D341Med (cell line): ENCODE results near the gene KCNIP4.

Experiments
- DNase-seq: peaks from one replicate; pipeline ENCODE4 v3.0.0; 2012; ENCODE audit warnings: low spot score

Gene KCNIP4

DNA sequence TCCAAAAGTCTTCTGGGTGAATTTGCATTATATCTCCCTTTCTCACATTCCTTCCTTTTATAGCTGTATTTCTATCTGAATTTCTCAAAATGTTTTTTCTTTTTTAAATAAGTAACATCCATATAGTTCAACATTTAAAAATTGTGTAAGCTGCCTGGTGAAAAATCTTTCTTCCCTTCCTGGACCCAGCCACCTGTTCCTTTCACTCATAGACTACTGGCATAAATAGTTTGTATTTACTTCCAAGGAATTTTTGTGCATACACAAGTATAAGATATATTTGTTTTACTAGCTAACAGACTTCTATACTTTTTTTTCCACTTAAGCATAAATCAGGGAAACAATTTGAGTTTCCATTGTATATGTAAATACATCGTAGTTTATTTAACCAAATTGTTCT, 1212.6 kb downstream of the KCNIP4 start:
- no peak for DNase-seq

GRCh38 chr4:20724915-20725314, 1223.7 kb downstream of the KCNIP4 start:
- DNase-seq: no peak

DNA sequence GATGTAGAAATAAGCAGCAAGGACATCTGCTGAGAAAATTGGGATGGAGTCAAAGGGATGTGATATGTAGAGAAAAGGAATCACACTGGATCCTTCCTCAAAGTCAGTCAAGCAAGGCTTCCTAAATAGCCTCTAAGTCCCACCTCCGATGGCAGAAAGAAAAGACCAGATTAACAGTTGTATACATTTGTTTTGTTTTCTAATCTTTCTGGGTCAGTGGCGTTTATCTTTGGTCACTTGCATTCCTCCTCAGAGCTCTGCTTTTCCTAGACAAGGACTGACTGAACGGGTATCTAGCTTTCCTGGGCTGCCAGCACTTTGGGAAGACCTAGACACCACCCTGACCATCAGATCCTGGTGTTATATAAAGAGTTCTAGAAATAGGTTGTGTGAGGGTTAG, 1225.1 kb downstream of the KCNIP4 start:
- DNase-seq: no peak

DNA sequence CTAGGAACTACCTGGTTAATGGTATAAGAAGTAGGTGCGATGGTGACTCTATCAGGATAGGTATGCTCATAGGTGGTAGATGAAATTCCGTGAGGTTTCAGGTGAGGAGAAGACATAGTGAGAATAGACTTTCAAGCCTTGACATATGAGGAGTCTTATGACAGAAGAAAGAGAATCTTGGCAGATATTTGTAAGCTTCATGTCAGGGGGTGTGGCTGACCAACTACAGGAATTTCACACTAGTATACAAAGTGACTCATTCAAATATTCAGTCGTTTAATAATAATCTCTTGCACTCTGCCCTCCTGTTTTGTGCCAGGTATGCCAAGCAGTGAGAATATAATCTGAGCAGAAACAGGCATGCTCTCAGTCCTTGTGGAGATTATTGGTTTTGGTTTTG, 1225.6 kb downstream of the KCNIP4 start:
- no peak for DNase-seq

GRCh38 chr4:20711335-20711734, 1237.2 kb downstream of the KCNIP4 start:
- no peak for DNase-seq

- DNase-seq: peak; percentile 98
Observed at GRCh38 chr4:20700007-20700761, 1248.4 kb downstream of the KCNIP4 start, which contains the start of gene PACRGL. Gene PACRGL (plus strand): TSS chr4:20700458. CDS start chr4:20704482, 4,024 bp downstream.

GRCh38 chr4:20698820-20699219, 1249.8 kb downstream of the KCNIP4 start:
- DNase-seq: no peak

DNA sequence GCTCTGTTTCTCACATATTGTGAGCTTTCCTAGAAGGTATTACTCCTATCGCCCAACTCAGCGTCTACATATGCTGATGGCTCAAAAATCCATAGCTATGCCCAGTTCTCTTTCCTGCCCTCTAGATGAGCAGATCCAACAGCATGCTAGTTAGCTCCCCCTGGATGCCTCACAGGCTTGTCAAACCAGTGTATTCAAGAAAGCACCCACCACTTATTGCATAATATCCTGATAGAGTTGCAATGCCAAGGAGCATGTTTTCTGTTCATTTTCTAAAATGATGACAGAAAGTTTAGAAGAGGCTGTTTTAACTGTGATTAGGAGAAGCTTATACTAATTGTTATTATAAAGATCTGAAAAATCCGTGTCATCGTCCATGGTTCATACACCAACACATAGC, 1250.2 kb downstream of the KCNIP4 start:
- no peak for DNase-seq

GRCh38 chr4:20696815-20697214, 1251.8 kb downstream of the KCNIP4 start:
- DNase-seq: no peak

DNA sequence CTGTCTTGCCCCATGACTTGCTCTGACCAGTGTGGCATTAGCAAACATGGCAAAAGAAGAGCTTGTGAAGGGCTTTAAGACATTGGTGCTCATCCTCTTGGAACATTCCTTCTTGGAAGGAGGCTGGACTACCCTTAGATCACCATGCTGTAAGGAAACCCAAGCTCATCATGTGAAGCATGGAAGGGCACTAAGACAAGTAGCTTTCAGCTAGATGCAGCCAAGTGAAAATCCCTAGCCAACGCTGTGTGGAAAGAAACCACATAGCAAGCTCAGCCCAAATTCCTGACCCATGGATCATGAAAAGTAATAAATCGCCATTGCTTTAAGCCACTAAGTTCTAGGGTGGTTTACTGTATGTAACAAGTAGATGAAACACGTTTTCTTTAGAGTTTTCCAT, 1260.7 kb downstream of the KCNIP4 start:
- DNase-seq: no peak

DNA sequence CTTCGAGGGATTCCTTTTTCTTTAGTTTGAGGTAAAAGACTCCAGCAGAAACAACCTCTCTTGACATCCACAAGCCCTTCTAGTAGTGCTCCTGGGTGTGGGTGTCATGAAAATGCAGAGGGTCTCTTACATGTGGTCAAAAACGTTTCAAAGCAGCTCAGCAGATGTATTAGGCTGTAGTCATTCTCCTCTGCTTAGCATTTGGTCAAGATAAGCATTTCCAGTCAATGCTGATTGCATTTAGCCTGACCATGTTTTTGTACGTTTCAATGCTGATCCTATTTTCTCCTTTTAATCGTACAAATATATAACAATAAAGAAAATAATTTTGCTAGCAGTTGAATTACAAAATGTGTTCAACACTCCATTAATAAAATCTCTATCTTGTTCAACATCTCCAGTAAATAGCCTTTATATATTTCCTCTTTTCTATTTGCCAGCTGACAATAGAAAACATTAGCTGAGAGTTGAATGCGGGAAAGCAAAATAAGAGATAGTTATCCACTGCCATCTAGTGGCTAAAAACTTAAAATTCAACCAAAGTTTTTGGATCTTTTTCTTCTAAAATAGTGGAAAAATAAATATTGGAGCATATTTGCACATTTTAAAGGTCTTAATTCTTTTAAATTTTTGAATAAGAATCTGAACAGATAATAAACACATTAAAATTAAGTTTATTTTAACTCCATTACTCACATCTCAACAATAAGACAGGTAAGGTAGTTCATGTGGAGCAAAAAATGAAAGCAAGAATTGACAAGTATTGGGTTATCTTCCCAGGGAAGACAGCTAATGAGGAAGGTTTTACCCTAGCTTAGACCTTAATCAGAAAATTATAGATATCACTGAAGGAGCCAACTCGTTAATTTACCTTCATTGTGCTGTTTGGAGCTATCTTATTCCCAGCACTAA, 1263.5 kb downstream of the KCNIP4 start:
- no peak for DNase-seq

DNA sequence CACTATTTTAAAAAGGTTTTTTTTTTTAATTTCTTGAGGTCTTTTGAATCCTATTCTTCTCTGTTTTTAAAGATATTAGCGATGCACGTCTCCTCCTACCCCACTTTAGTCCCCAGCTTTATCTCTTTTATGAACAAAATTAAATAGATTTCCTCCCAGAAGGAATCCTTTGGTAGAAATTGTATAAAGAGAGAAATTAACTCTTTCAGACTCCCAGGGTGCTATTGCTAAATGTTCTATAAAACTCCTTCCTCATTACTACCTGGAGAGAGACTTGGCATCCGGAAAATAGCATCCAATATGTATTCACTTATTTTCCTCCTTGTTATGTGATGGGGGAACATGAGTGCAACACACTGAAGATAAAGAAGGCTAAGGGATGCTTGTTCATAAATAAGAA, 1264.8 kb downstream of the KCNIP4 start:
- DNase-seq: no peak

DNA sequence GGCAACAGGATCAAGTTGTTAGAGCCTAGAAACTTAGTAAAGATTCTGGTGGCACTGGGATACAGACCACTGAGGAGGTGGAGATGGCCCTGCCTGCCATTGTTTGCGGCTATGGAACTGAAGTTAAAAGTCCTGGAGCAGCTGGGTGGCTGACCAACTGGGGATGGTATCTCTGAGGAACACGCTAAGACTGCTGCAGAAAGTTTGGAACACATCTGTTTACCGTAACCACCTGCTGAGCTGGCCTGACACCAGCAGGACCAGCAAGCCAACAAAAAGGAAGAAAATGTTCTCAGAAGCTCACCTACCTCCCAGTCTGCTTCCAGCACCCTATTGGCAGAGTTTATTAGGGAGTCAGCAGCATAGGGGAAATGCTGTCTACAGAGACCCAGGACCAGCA, 1265.7 kb downstream of the KCNIP4 start:
- no peak for DNase-seq

DNA sequence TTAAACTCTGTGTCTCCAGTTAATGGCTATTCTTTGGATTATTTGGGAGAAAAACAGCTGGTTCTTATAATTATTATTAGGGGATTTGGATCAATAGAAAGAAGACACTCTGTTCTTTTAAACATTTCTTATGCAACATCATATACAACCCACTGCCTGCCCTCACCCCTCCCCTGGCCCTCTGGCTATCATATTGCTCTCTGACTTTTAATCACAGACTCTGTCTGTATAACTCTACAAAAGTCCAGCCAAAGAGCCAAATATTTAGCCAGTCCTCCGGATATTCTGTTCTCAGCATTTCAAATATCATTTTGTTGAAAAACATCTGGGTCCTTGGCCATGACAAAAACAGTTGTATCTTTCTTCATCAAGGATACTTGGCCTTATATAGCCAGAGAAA, 1267.3 kb downstream of the KCNIP4 start:
- no peak for DNase-seq

GRCh38 chr4:20680736-20681135, 1267.8 kb downstream of the KCNIP4 start:
- no peak for DNase-seq

GRCh38 chr4:20679951-20680350, 1268.6 kb downstream of the KCNIP4 start:
- DNase-seq: no peak
